Caco-2 (cell line): ENCODE data around the gene PLET1. TPM values are rescaled to one million over a fixed set of nuclear protein-coding genes. Genes with fewer than 3 reads are reported as not detected.
A peak's percentile ranks its signal among the peaks of the same experiment; 100 is the strongest.

Source experiments
- BruUV-seq: library from RNA; stranded (reverse); fragments of 400-500 nt; replicated peaks from 2 replicates; lab custom pipeline; 2021; lab: Mats Ljungman, UMichigan
- CTCF ChIA-PET: fragments of 300-600 bp; sonication (Branson Sonifier 250); formaldehyde crosslinking; loops from one replicate; lab custom pipeline; 2022; ENCODE audit warnings: antibody characterized with exemption; lab: Charles Lee
- POLR2A ChIA-PET: fragments of 300-600 bp; sonication (Branson Sonifier 250); formaldehyde crosslinking; loops from one replicate; lab custom pipeline; 2022; ENCODE audit warnings: antibody characterized with exemption; lab: Charles Lee
- DNase-seq, 2 experiments: peaks; one replicate each; pipeline versions ENCODE4 v3.0.0 to v3.0.0-alpha.2; 2020 to 2022
- H3K27me3 ChIP-seq: replicated peaks from 2 replicates; pipeline ENCODE4 v1.6.0; 2011; ENCODE audit warnings: low read length; ENCODE audit not compliant: control insufficient read depth, insufficient read depth
- H3K36me3 ChIP-seq: 2 replicates; pipeline ENCODE4 v1.5.1; 2011; ENCODE audit warnings: low read length; ENCODE audit not compliant: control insufficient read depth, insufficient read depth
- H3K4me1 ChIP-seq: fragments of 250-450 bp; sonication (Bioruptor Pico); 2 replicates; pipeline ENCODE4 v1.5.1; 2020; ENCODE audit warnings: mild to moderate bottlenecking
- H3K4me3 ChIP-seq: 2 replicates; pipeline ENCODE4 v1.5.1; 2011; ENCODE audit warnings: low read depth, mild to moderate bottlenecking, control low read depth, low read length
- H3K9me3 ChIP-seq: fragments of 250-450 bp; sonication (Bioruptor Pico); 2 replicates; pipeline ENCODE4 v1.5.1; 2020; ENCODE audit warnings: mild to moderate bottlenecking, moderate library complexity
- H3K27ac Mint-ChIP-seq: one replicate; pipeline ENCODE4 v1.8.0; 2022; ENCODE audit warnings: mixed read lengths; ENCODE audit not compliant: unreplicated experiment
- H3K27me3 Mint-ChIP-seq: one replicate; pipeline ENCODE4 v1.8.0; 2022; ENCODE audit warnings: mixed read lengths; ENCODE audit not compliant: insufficient read depth, unreplicated experiment
- H3K36me3 Mint-ChIP-seq: one replicate; pipeline ENCODE4 v1.8.0; 2022; ENCODE audit warnings: mild to moderate bottlenecking, mixed read lengths; ENCODE audit not compliant: insufficient read depth, unreplicated experiment
- H3K4me1 Mint-ChIP-seq: one replicate; pipeline ENCODE4 v1.8.0; 2022; ENCODE audit warnings: low read depth, mixed read lengths; ENCODE audit not compliant: unreplicated experiment
- H3K4me3 Mint-ChIP-seq: one replicate; pipeline ENCODE4 v1.8.0; 2022; ENCODE audit warnings: mild to moderate bottlenecking, moderate library complexity, mixed read lengths; ENCODE audit not compliant: unreplicated experiment
- H3K9me3 Mint-ChIP-seq: one replicate; pipeline ENCODE4 v1.8.0; 2022; ENCODE audit warnings: mixed read lengths; ENCODE audit not compliant: unreplicated experiment
- CTCF ChIP-seq, 2 experiments: fragments of 200-600 bp in 1 of 2; IDR thresholded peaks; 1 replicate in 1 of 2; 2 replicates in 1 of 2; pipeline versions ENCODE4 v1.5.1 to v1.8.0; 2011 to 2022; ENCODE audit warnings: antibody characterized with exemption in 1 of 2, control low read depth in 1 of 2, inconsistent platforms in 1 of 2, low read depth in 1 of 2, low read length in 1 of 2, mild to moderate bottlenecking in 1 of 2, moderate library complexity in 1 of 2; ENCODE audit not compliant: insufficient read depth in 1 of 2, severe bottlenecking in 1 of 2, unreplicated experiment in 1 of 2
- intact Hi-C: fragments of 100-400 bp; cut with micrococcal nuclease; formaldehyde crosslinking; loops from one replicate; pipeline ENCODE4 v1.10.0; 2022; ENCODE audit not compliant: unreplicated experiment
- total RNA-seq: library from RNA; stranded (reverse); gene quantifications from 2 replicates; pipeline ENCODE4 v1.2.3, GENCODE V29; 2022

Gene PLET1
- total RNA-seq, 1 experiment from 2014 or later, result not detected

DNA sequence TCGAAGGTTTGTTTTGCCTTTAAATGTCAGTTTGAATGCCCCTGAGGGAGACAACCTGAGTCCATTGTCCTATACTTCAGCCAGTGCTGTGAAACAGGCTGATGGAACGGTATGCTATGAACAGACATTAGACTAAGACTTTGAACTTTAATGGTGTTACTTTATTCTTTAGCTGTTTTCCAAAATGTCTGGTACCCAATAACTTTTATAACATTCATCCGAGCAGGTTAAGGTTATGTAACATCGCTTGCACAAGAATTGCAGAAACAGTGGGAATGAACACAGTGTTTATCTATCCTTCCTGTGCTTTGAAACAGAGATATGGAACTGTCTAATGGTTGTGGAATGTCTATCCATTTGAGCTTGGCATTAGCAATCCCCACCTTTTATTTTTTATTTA lies 46.9 kb downstream of the PLET1 start:
- Histone ChIP-seq H3K9me3 (no peaks in the 10 kb centered on the region), H3K4me1 (peaks cover 13% of the 10 kb centered on the region), H3K36me3 (no peaks in the 10 kb centered on the region), H3K27me3 (no peaks in the 10 kb centered on the region), H3K4me3 (no peak overlapping the region)
- H3K27ac Mint-ChIP-seq, result no peak overlapping the region
- peaks cover 14% of the 10 kb centered on the region for H3K4me1 Mint-ChIP-seq
- no peak overlapping the region for H3K4me3 Mint-ChIP-seq
- no peaks in the 10 kb centered on the region for H3K36me3 Mint-ChIP-seq
- intact Hi-C loops, result loop anchor here (10.0 kb wide), 1 partner anchor 241 kb away; no protein-coding TSS in a partner anchor
- H3K9me3 Mint-ChIP-seq, result no peaks in the 10 kb centered on the region
- POLR2A ChIA-PET, result interaction anchor here (0.5 kb wide), 1 partner anchor 60 kb away, joined by 3 read pairs; no protein-coding TSS in a partner anchor
- CTCF ChIA-PET, result interaction anchor here (0.5 to 1.4 kb wide), 6 partner anchors 38 to 342 kb away, joined by 3 to 7 read pairs (median 4); partner anchors contain the start of genes BCO2 and TEX12
- DNase-seq, result peak in 1 of 2 experiments; percentile 62
- BruUV-seq, result no TSS peak
- peaks cover 2% of the 10 kb centered on the region for H3K27me3 Mint-ChIP-seq
- no peak for TF ChIP-seq CTCF (IDR thresholded peaks at IDR 0.05; ENCODE audit: insufficient read depth in 1 of 2, low read depth in 1 of 2, low read length in 1 of 2, severe bottlenecking in 1 of 2, unreplicated experiment in 1 of 2)

DNA sequence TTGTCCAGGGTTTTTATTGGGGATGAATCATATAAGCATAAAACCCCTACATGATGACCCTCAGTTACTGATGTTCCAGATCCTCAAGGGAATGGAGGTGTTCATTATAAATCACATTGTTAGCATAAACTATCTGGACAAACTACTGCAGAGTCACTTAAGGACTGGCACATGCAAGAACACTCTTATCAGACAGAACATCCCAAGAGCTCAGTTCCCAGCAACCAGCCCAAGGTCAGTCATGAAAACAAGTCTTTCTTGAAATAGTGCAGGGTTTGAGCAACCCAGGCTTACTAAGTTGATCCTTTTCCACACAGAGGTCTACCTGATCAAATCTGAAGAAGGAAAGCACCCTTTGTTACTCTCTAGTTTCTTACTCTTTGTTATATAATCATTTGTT lies 48.0 kb downstream of the PLET1 start:
- no peaks in the 10 kb centered on the region for H3K9me3 Mint-ChIP-seq

DNA sequence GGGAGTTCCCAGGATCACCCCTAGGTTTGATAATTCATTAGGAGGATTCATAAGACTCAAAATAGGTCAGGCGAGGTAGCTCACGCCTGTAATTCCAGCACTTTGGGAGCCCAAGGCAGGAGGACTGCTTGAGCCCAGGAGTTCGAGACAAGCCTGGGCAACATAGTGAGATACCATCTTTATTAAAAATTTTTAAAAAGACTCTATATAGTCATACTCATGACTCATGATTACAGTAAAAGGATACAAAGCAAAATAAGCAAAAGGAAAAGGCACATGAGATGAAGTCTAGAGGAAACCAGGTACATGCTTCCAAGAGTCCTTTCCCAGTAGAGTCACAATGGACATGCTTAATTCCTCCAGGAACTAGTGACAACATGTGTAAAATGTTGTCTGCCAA lies 48.4 kb downstream of the PLET1 start:
- H3K27me3 ChIP-seq, result no peaks in the 10 kb centered on the region
- Mint-ChIP-seq H3K27ac (no peak overlapping the region), H3K4me3 (no peak overlapping the region), H3K27me3 (peaks cover 6% of the 10 kb centered on the region), H3K9me3 (no peaks in the 10 kb centered on the region), H3K36me3 (no peaks in the 10 kb centered on the region), H3K4me1 (peaks cover 14% of the 10 kb centered on the region)
- ChIA-PET CTCF (no interaction called here), POLR2A (no interaction called here)
- no peak overlapping the region for H3K4me3 ChIP-seq
- H3K9me3 ChIP-seq, result no peaks in the 10 kb centered on the region
- TF ChIP-seq CTCF (IDR thresholded peaks at IDR 0.05; ENCODE audit: insufficient read depth in 1 of 2, low read depth in 1 of 2, low read length in 1 of 2, severe bottlenecking in 1 of 2, unreplicated experiment in 1 of 2), result no peak
- peaks cover 13% of the 10 kb centered on the region for H3K4me1 ChIP-seq
- intact Hi-C loops, result loop anchor here (10.0 kb wide), 1 partner anchor 243 kb away; no protein-coding TSS in a partner anchor
- no peak for DNase-seq
- no TSS peak for BruUV-seq
- H3K36me3 ChIP-seq, result no peaks in the 10 kb centered on the region

More for the DNA sequence above, 48.0 kb downstream of the PLET1 start:
- ChIA-PET CTCF (no interaction called here), POLR2A (no interaction called here)
- Histone ChIP-seq H3K4me3 (no peak overlapping the region), H3K9me3 (no peaks in the 10 kb centered on the region), H3K4me1 (peaks cover 13% of the 10 kb centered on the region), H3K36me3 (no peaks in the 10 kb centered on the region), H3K27me3 (no peaks in the 10 kb centered on the region)
- H3K4me3 Mint-ChIP-seq, result no peak overlapping the region
- intact Hi-C loops, result loop anchor here (10.0 kb wide), 1 partner anchor 242 kb away; no protein-coding TSS in a partner anchor
- TF ChIP-seq CTCF (IDR thresholded peaks at IDR 0.05; ENCODE audit: insufficient read depth in 1 of 2, low read depth in 1 of 2, low read length in 1 of 2, severe bottlenecking in 1 of 2, unreplicated experiment in 1 of 2), result no peak
- no peak for DNase-seq
- H3K4me1 Mint-ChIP-seq, result peaks cover 14% of the 10 kb centered on the region
- H3K27ac Mint-ChIP-seq, result no peak overlapping the region
- H3K36me3 Mint-ChIP-seq, result no peaks in the 10 kb centered on the region
- no TSS peak for BruUV-seq
- H3K27me3 Mint-ChIP-seq, result peaks cover 4% of the 10 kb centered on the region
